OCI-LY7 (cell line): Measurements from ENCODE around the gene CYP3A7. TPM values are rescaled to one million over a fixed set of nuclear protein-coding genes. Genes with fewer than 3 reads are reported as not detected.

Source experiments
- BruUV-seq: library from RNA; stranded (reverse); fragments of 400-500 nt; replicated peaks from 2 replicates; lab custom pipeline; 2021; lab: Mats Ljungman, UMichigan
- CTCF ChIA-PET: fragments of 300-600 bp; sonication (Branson Sonifier 250); formaldehyde crosslinking; loops from one replicate; lab custom pipeline; 2022; ENCODE audit warnings: antibody characterized with exemption; ENCODE audit not compliant: unreplicated experiment; lab: Charles Lee
- POLR2A ChIA-PET: fragments of 300-600 bp; sonication (Branson Sonifier 250); formaldehyde crosslinking; loops from one replicate; lab custom pipeline; 2022; ENCODE audit warnings: antibody characterized with exemption; lab: Charles Lee
- DNase-seq: peaks from one replicate; pipeline ENCODE4 v3.0.0-alpha.2; 2015; ENCODE audit warnings: low spot score
- H2AFZ ChIP-seq: fragments of 200-600 bp; sonication (generic), shearing (Covaris generic); 2 replicates; pipeline ENCODE4 v1.6.1; 2014; ENCODE audit warnings: mild to moderate bottlenecking, antibody characterized with exemption, low read length, moderate library complexity
- H3K27ac ChIP-seq: fragments of 200-600 bp; sonication (generic); 2 replicates; pipeline ENCODE4 v1.5.1; 2014; ENCODE audit warnings: mixed run types, low read depth, mild to moderate bottlenecking, moderate library complexity, low read length, inconsistent platforms; ENCODE audit not compliant: poor library complexity, severe bottlenecking
- H3K36me3 ChIP-seq: fragments of 200-600 bp; sonication (generic); 2 replicates; pipeline ENCODE4 v1.6.1; 2014; ENCODE audit warnings: mild to moderate bottlenecking, antibody characterized with exemption, low read length, moderate library complexity, mixed read lengths; ENCODE audit not compliant: insufficient read depth
- H3K4me1 ChIP-seq: fragments of 200-600 bp; sonication (generic); 2 replicates; pipeline ENCODE4 v1.5.1; 2014; ENCODE audit warnings: mild to moderate bottlenecking, low read length; ENCODE audit not compliant: insufficient read depth, poor library complexity, severe bottlenecking
- H3K4me2 ChIP-seq: fragments of 200-600 bp; sonication (generic); 2 replicates; pipeline ENCODE4 v1.6.1; 2014; ENCODE audit warnings: mild to moderate bottlenecking, low read length
- H3K4me3 ChIP-seq: fragments of 200-600 bp; sonication (generic); 2 replicates; pipeline ENCODE4 v1.5.1; 2014; ENCODE audit warnings: mild to moderate bottlenecking, low read depth, low read length; ENCODE audit not compliant: poor library complexity, severe bottlenecking
- H3K79me2 ChIP-seq: fragments of 200-600 bp; sonication (generic); 2 replicates; pipeline ENCODE4 v1.6.1; 2016; ENCODE audit warnings: low read depth, mild to moderate bottlenecking, low read length, moderate library complexity, mixed read lengths; ENCODE audit not compliant: insufficient read depth
- H3K9me2 ChIP-seq: fragments of 200-600 bp; sonication (generic); 2 replicates; pipeline ENCODE4 v1.6.1; 2016; ENCODE audit warnings: mild to moderate bottlenecking, low read length, mixed read lengths; ENCODE audit not compliant: insufficient read depth
- H3K9me3 ChIP-seq: fragments of 200-600 bp; sonication (generic); 2 replicates; pipeline ENCODE4 v1.6.1; 2014; ENCODE audit warnings: mild to moderate bottlenecking, mixed run types, low read length, mixed read lengths
- H4K20me1 ChIP-seq: fragments of 200-600 bp; sonication (generic); 2 replicates; pipeline ENCODE4 v1.6.1; 2014; ENCODE audit warnings: mild to moderate bottlenecking, antibody characterized with exemption, low read length, moderate library complexity, mixed read lengths; ENCODE audit not compliant: insufficient read depth
- CTCF ChIP-seq: fragments of 200-600 bp; sonication (generic); conservative IDR thresholded peaks from 2 replicates; pipeline ENCODE4 v1.5.1; 2014; ENCODE audit warnings: mild to moderate bottlenecking, antibody characterized with exemption, low read length, moderate library complexity, mixed read lengths
- EZH2phosphoT487 ChIP-seq: fragments of 200-600 bp; sonication (generic); IDR thresholded peaks from 2 replicates; pipeline ENCODE4 v1.6.1; 2018; ENCODE audit warnings: low read depth, borderline replicate concordance, mild to moderate bottlenecking, mixed run types, antibody characterized with exemption, low read length, moderate library complexity, mixed read lengths
- intact Hi-C: fragments of 100-400 bp; cut with micrococcal nuclease; formaldehyde crosslinking; loops from one replicate; pipeline ENCODE4 v1.10.0; 2022; ENCODE audit not compliant: unreplicated experiment
- total RNA-seq, 2 experiments: library from RNA; depleted of rRNA in 1 of 2; stranded (reverse); fragments of >200 nt in 1 of 2; shearing (Covaris generic) in 1 of 2; gene quantifications; 2 replicates each; pipeline ENCODE4 v1.2.3, GENCODE V29; 2014 to 2022

CYP3A7 gene
- total RNA-seq, 2 experiments from 2014 or later: not detected

- H2AFZ ChIP-seq: no peak overlapping the region
- TF ChIP-seq EZH2phosphoT487 (no peak), CTCF (no peak)
These were observed 20.9 kb downstream of the CYP3A7 start for GRCh38 chr7:99713995-99714570.

GRCh38 chr7:99709838-99710578 is 25.0 kb downstream of the CYP3A7 start:
- H3K79me2 ChIP-seq: no peaks in the 10 kb centered on the region
- no peak overlapping the region for H3K4me3 ChIP-seq
- no TSS peak for BruUV-seq
- ChIA-PET POLR2A (no interaction called here), CTCF (no interaction called here)
- no peaks in the 10 kb centered on the region for H3K36me3 ChIP-seq
- no peak for TF ChIP-seq EZH2phosphoT487
- TF ChIP-seq CTCF: no peak
- no peak overlapping the region for H3K4me2 ChIP-seq
- H3K27ac ChIP-seq: no peak overlapping the region
- no peak for DNase-seq
- intact Hi-C loops: no loop called here
- no peaks in the 10 kb centered on the region for H3K9me3 ChIP-seq
- no peaks in the 10 kb centered on the region for H3K4me1 ChIP-seq
- no peaks in the 10 kb centered on the region for H3K9me2 ChIP-seq
- no peaks in the 10 kb centered on the region for H4K20me1 ChIP-seq
- no peak overlapping the region for H2AFZ ChIP-seq

More at GRCh38 chr7:99713995-99714570, 20.9 kb downstream of the CYP3A7 start:
- H3K9me2 ChIP-seq: no peaks in the 10 kb centered on the region
- no peaks in the 10 kb centered on the region for H3K9me3 ChIP-seq
- ChIA-PET CTCF (no interaction called here), POLR2A (no interaction called here)
- no peaks in the 10 kb centered on the region for H4K20me1 ChIP-seq
- no peaks in the 10 kb centered on the region for H3K79me2 ChIP-seq
- no peak overlapping the region for H3K27ac ChIP-seq
- no peaks in the 10 kb centered on the region for H3K36me3 ChIP-seq
- H3K4me2 ChIP-seq: no peak overlapping the region
- H3K4me1 ChIP-seq: no peaks in the 10 kb centered on the region
- intact Hi-C loops: no loop called here
- DNase-seq: no peak
- BruUV-seq: no TSS peak
- no peak overlapping the region for H3K4me3 ChIP-seq

GRCh38 chr7:99709260-99709659 is 25.7 kb downstream of the CYP3A7 start:
- H3K4me2 ChIP-seq: no peak overlapping the region
- no peaks in the 10 kb centered on the region for H3K36me3 ChIP-seq
- no peaks in the 10 kb centered on the region for H3K79me2 ChIP-seq
- ChIA-PET POLR2A (no interaction called here), CTCF (no interaction called here)
- no peak overlapping the region for H3K4me3 ChIP-seq
- H3K27ac ChIP-seq: no peak overlapping the region
- intact Hi-C loops: no loop called here
- no peak overlapping the region for H2AFZ ChIP-seq
- H4K20me1 ChIP-seq: no peaks in the 10 kb centered on the region
- no TSS peak for BruUV-seq
- H3K9me3 ChIP-seq: no peaks in the 10 kb centered on the region
- no peaks in the 10 kb centered on the region for H3K9me2 ChIP-seq
- no peaks in the 10 kb centered on the region for H3K4me1 ChIP-seq
- no peak for DNase-seq
- TF ChIP-seq EZH2phosphoT487 (no peak), CTCF (no peak)
